Measurements from ENCODE around the gene UCP1.
"Not testable (repeated sequence)": the region's sequence is repeated elsewhere in the genome, so short reads cannot be mapped to it uniquely, and the experiment has no call there.

Gene UCP1

DNA sequence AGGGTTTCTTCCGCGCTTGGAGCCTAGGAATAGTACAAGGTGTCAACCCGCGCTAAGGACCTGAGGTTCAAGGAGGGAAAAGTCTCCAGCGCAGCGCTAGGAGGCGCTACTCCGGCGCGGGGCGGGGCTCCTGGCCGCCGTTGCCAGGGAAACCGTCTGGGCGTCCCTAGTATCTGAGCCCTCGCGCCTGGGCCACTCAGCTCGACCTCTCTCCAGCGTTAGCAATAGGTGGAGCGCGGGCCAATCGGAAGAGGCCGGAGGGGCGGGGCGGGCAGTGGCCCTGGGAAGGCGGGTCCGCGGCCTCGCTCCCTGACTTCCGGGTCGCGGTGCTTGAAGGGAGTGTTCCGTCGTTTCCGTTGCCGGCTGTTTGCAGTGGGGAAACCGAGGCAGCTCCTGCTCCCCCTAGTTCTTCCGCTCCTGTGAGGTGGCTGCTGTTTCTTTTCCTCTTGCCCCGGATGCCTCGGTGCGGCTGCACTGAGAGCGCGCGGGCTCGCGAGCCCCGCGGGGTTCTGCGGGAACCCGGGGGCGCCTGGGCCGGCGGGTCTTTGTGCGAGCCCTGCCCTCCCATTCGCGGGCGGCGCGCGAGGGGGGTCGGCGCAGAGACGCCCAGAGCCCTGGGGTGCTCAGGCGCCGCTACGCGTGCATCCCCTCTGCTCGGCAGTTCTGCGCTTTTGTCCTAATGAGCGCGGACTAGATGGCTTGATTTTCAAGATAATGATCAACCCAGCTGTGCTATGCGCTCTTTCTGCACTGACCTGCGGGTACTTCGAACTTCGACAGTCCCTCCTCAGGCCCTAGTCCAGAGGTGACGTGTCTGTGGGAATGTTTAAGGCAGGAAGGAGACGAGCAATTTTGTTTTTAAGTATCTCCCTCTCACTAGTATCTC, 44.7 kb downstream of the UCP1 start, which contains the start of gene ELMOD2:
Gene ELMOD2, plus strand, starts transcription at position 312 of the 886 bp plus-strand sequence. CDS start 1,261 bp downstream, outside the sequence.
- Histone ChIP-seq H3K4me3 (ENCODE audit: low read depth in 1 of 2, low read length in 2 of 2) (peak within 1 kb of the TSS; percentile 76 to 95), H3K4me1 (ENCODE audit: insufficient read depth, low read length) (peaks cover 11% of the 10 kb centered on the region), H3K9ac (ENCODE audit: low read length) (peak within 1 kb of the TSS; percentile 62), H3K27me3 (ENCODE audit: control insufficient read depth in 1 of 2, insufficient read depth in 2 of 2, low read length in 2 of 2) (no peaks in the 10 kb centered on the region), H3K9me3 (ENCODE audit: low read length) (no peaks in the 10 kb centered on the region), H3K36me3 (ENCODE audit: insufficient read depth, low read length) (peaks cover 10% of the 10 kb centered on the region), H3K27ac (ENCODE audit: low read depth, low read length) (peak within 1 kb of the TSS; percentile 94)

DNA sequence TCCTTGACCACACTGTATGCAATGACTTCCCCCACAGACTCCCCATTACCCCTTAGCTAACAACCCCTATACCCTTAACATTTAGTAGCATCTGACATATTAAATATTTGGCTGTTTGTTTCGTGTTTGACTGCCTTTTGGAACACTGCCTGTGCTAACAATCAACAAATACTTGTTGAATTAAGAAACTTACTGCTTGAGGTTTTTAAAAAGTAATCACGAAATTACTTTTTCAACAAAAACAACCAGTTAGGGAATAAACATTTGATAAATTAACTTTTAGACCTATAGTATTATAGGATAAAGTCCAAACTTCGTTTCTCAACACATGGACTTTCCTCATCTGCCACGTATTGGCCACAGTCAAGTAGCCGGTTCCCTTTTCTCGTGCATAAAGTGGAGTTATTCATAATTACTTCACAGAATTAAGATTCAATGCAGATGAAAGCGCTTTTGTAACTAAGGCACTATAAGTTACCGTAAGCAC, 45.3 kb downstream of the UCP1 start:
- Histone ChIP-seq H3K27ac (ENCODE audit: low read depth, low read length) (peak overlapping the region; percentile 94), H3K36me3 (ENCODE audit: insufficient read depth, low read length) (peaks cover 7% of the 10 kb centered on the region), H3K4me3 (ENCODE audit: low read depth in 1 of 2, low read length in 2 of 2) (peak overlapping the region; percentile 76 to 95), H3K27me3 (ENCODE audit: control insufficient read depth in 1 of 2, insufficient read depth in 2 of 2, low read length in 2 of 2) (no peaks in the 10 kb centered on the region), H3K9me3 (ENCODE audit: low read length) (no peaks in the 10 kb centered on the region), H3K9ac (ENCODE audit: low read length) (peak overlapping the region; percentile 23), H3K4me1 (ENCODE audit: insufficient read depth, low read length) (peaks cover 11% of the 10 kb centered on the region)

DNA sequence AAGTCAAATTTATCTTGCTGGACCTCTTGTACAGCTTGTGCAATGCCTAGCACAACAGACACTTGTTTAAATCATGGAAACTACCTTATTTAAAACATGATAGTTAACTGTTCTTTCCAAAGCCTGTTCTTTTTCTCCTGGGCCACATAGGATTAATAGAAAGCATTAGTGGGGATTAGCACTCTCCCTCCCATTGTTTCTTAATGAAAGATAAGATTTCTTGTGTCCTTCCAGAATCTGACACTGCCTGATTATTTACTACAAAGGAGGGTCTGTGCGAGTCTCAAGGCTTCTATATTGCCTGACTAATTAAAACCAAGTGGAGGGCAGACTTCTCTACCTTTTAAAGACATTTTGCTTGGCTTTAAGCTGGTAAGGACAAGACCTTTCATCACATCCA, 53.3 kb downstream of the UCP1 start:
- Histone ChIP-seq H3K9me3 (ENCODE audit: low read length) (no peaks in the 10 kb centered on the region), H3K27me3 (ENCODE audit: control insufficient read depth in 1 of 2, insufficient read depth in 2 of 2, low read length in 2 of 2) (no peaks in the 10 kb centered on the region), H3K27ac (ENCODE audit: low read depth, low read length) (no peak overlapping the region), H3K9ac (ENCODE audit: low read length) (no peak overlapping the region), H3K36me3 (ENCODE audit: insufficient read depth, low read length) (no peaks in the 10 kb centered on the region), H3K4me1 (ENCODE audit: insufficient read depth, low read length) (no peaks in the 10 kb centered on the region), H3K4me3 (ENCODE audit: low read depth in 1 of 2, low read length in 2 of 2) (no peak overlapping the region)

DNA sequence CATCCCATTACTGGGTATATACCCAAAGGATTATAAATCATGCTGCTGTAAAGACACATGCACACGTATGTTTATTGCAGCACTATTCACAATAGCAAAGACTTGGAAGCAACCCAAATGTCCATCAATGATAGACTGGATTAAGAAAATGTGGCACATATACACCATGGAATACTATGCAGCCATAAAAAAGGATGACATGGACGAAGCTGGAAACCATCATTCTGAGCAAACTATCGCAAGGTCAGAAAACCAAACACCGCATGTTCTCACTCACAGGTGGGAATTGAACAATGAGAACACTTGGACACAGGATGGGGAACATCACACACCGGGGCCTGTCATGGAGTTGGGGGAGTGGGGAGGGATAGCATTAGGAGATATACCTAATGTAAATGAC, 55.0 kb downstream of the UCP1 start:
- not testable (repeated sequence) for H3K27me3 ChIP-seq (ENCODE audit: control insufficient read depth in 1 of 2, insufficient read depth in 2 of 2, low read length in 2 of 2); H3K4me1 ChIP-seq (ENCODE audit: insufficient read depth, low read length); H3K9ac ChIP-seq (ENCODE audit: low read length); H3K4me3 ChIP-seq (ENCODE audit: low read depth in 1 of 2, low read length in 2 of 2); H3K27ac ChIP-seq (ENCODE audit: low read depth, low read length); H3K9me3 ChIP-seq (ENCODE audit: low read length); H3K36me3 ChIP-seq (ENCODE audit: insufficient read depth, low read length)
